OCI-LY1 (cell line): ENCODE measurements around the gene BCL2.

Experiments used
- CTCF ChIP-seq: fragments of 200-600 bp; sonication (generic), shearing (Covaris generic); IDR thresholded peaks from 2 replicates; pipeline ENCODE4 v1.5.1; 2017; ENCODE audit warnings: mild to moderate bottlenecking, antibody characterized with exemption, low read length, moderate library complexity, mixed read lengths
- EZH2 ChIP-seq: fragments of 200-600 bp; sonication (generic), shearing (Covaris generic); IDR thresholded peaks from 2 replicates; pipeline ENCODE4 v1.8.0; 2017; ENCODE audit warnings: borderline replicate concordance, mixed run types, mild to moderate bottlenecking, antibody characterized with exemption, low read length, moderate library complexity, mixed read lengths

GRCh38 chr18:63198868-63199742 is 120.5 kb downstream of the BCL2 start:
- TF ChIP-seq EZH2 (no peak), CTCF (no peak)
